PC-9 (cell line): ENCODE measurements around the gene FAM209A. TPM values are rescaled to one million over a fixed set of nuclear protein-coding genes. Genes with fewer than 3 reads are reported as not detected.
"Not testable (repeated sequence)": the region's sequence is repeated elsewhere in the genome, so short reads cannot be mapped to it uniquely, and the experiment has no call there.

ENCODE experiments used
- BruUV-seq: library from RNA; stranded (reverse); fragments of 400-500 nt; replicated peaks from 2 replicates; lab custom pipeline; 2021; lab: Mats Ljungman, UMichigan
- CTCF ChIA-PET: fragments of 300-600 bp; sonication (Branson Sonifier 250); formaldehyde crosslinking; loops from one replicate; lab custom pipeline; 2022; ENCODE audit warnings: antibody characterized with exemption; lab: Charles Lee
- POLR2A ChIA-PET: fragments of 300-600 bp; sonication (Branson Sonifier 250); formaldehyde crosslinking; loops from one replicate; lab custom pipeline; 2022; ENCODE audit warnings: antibody characterized with exemption; ENCODE audit not compliant: unreplicated experiment; lab: Charles Lee
- DNase-seq, 2 experiments: peaks; one replicate each; pipeline versions ENCODE4 v3.0.0 to v3.0.0-alpha.2; 2015 to 2022; ENCODE audit warnings: mixed read lengths in 1 of 2
- H2AFZ ChIP-seq: fragments of 200-600 bp; sonication (generic); 2 replicates; pipeline ENCODE4 v1.8.1; 2017; ENCODE audit warnings: antibody characterized with exemption
- H3F3A ChIP-seq: fragments of 200-600 bp; sonication (generic); 2 replicates; pipeline ENCODE4 v1.8.1; 2017; ENCODE audit warnings: antibody characterized with exemption, mild to moderate bottlenecking, low read depth; ENCODE audit not compliant: insufficient read depth
- H3K27ac ChIP-seq: fragments of 200-600 bp; sonication (generic); 2 replicates; pipeline ENCODE4 v1.6.1; 2016; ENCODE audit warnings: mixed run types
- H3K27me3 ChIP-seq: fragments of 200-600 bp; sonication (generic); 2 replicates; pipeline ENCODE4 v1.6.1; 2016; ENCODE audit warnings: low read depth, mixed run types; ENCODE audit not compliant: insufficient read depth
- H3K36me3 ChIP-seq: fragments of 200-600 bp; sonication (generic); 2 replicates; pipeline ENCODE4 v1.6.1; 2016; ENCODE audit warnings: low read depth, mixed run types
- H3K4me1 ChIP-seq: fragments of 200-600 bp; sonication (generic); replicated peaks from 2 replicates; pipeline ENCODE4 v1.6.1; 2016; ENCODE audit warnings: mixed run types; ENCODE audit not compliant: insufficient read depth
- H3K4me2 ChIP-seq: fragments of 200-600 bp; sonication (generic); 2 replicates; pipeline ENCODE4 v1.6.1; 2017; ENCODE audit warnings: mixed run types
- H3K4me3 ChIP-seq: fragments of 200-600 bp; sonication (generic); 2 replicates; pipeline ENCODE4 v1.6.1; 2016; ENCODE audit warnings: mixed run types
- H3K79me2 ChIP-seq: fragments of 200-600 bp; sonication (generic); 2 replicates; pipeline ENCODE4 v1.6.1; 2017; ENCODE audit warnings: low read depth, mixed run types
- H3K9me2 ChIP-seq: fragments of 200-600 bp; sonication (generic); 2 replicates; pipeline ENCODE4 v1.8.1; 2017; ENCODE audit warnings: mild to moderate bottlenecking; ENCODE audit not compliant: insufficient read depth
- H3K9me3 ChIP-seq: fragments of 200-600 bp; sonication (generic); 2 replicates; pipeline ENCODE4 v1.8.1; 2016; ENCODE audit warnings: low read depth; ENCODE audit not compliant: insufficient read depth
- H4K20me1 ChIP-seq: fragments of 200-600 bp; sonication (generic); 2 replicates; pipeline ENCODE4 v1.8.1; 2017; ENCODE audit not compliant: insufficient read depth
- EZH2 ChIP-seq: fragments of 200-600 bp; sonication (generic); IDR thresholded peaks from 2 replicates; pipeline ENCODE4 v1.8.0; 2017; ENCODE audit warnings: antibody characterized with exemption, low read depth
- intact Hi-C: fragments of 100-400 bp; cut with micrococcal nuclease; formaldehyde crosslinking; loops from one replicate; pipeline ENCODE4 v1.10.0; 2022; ENCODE audit not compliant: unreplicated experiment
- total RNA-seq: library from RNA; stranded (reverse); gene quantifications from 2 replicates; pipeline ENCODE4 v1.2.3, GENCODE V29; 2021
- TF ChIP-seq, protein P1 (sequence below): fragments of 200-600 bp; sonication (generic); conservative IDR thresholded peaks from 2 replicates; pipeline ENCODE4 v1.6.1; 2017; ENCODE audit warnings: mixed run types, antibody characterized with exemption, mild to moderate bottlenecking, moderate library complexity

FAM209A gene
- total RNA-seq, 1 experiment from 2014 or later: not detected

DNA sequence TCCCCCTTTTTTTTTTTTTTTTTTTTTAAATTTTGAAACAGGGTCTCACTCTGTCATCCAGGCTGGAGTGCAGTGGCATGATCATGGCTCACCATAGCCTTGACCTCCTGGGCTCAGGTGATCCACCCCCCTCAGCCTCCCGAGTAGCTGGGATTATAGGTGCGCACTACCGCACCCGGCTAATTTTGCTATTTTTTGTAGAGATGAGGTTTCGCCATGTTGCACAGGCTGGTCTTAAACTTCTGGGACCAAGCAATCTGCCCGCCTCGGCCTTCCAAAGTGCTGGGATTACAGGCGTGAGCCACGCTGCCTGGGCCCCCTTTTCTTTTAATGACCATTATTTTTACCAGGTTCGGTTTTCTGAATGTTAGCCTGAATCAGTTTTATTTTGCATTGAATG, 5.0 kb upstream of the FAM209A start:
- peaks cover 4% of the 10 kb centered on the region; the same call in 1 of the 2 replicates for H4K20me1 ChIP-seq
- no TSS peak for BruUV-seq
- H3K4me3 ChIP-seq: no peak overlapping the region
- no peaks in the 10 kb centered on the region for H3K79me2 ChIP-seq
- no peaks in the 10 kb centered on the region for H3K4me1 ChIP-seq
- intact Hi-C loops: loop anchor here (5.0 kb wide), 1 partner anchor 272 kb away; the partner anchor contains the start of gene MC3R
- DNase-seq: no peak
- ChIA-PET POLR2A (no interaction called here), CTCF (no interaction called here)
- peaks cover 11% of the 10 kb centered on the region; the same call in 1 of the 2 replicates for H3K9me3 ChIP-seq
- 0 out of 2 replicates have a peak, but pooled peaks cover 20% of the 10 kb centered on the region for H3K36me3 ChIP-seq
- no peak overlapping the region for H3K4me2 ChIP-seq
- no peaks in the 10 kb centered on the region for H3F3A ChIP-seq
- no peaks in the 10 kb centered on the region for H3K9me2 ChIP-seq
- no peak overlapping the region for H3K27ac ChIP-seq
- TF ChIP-seq, protein P1, sequence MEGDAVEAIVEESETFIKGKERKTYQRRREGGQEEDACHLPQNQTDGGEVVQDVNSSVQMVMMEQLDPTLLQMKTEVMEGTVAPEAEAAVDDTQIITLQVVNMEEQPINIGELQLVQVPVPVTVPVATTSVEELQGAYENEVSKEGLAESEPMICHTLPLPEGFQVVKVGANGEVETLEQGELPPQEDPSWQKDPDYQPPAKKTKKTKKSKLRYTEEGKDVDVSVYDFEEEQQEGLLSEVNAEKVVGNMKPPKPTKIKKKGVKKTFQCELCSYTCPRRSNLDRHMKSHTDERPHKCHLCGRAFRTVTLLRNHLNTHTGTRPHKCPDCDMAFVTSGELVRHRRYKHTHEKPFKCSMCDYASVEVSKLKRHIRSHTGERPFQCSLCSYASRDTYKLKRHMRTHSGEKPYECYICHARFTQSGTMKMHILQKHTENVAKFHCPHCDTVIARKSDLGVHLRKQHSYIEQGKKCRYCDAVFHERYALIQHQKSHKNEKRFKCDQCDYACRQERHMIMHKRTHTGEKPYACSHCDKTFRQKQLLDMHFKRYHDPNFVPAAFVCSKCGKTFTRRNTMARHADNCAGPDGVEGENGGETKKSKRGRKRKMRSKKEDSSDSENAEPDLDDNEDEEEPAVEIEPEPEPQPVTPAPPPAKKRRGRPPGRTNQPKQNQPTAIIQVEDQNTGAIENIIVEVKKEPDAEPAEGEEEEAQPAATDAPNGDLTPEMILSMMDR: no peak
- no peak for TF ChIP-seq EZH2
- H2AFZ ChIP-seq: no peak overlapping the region
- H3K27me3 ChIP-seq: no peaks in the 10 kb centered on the region

DNA sequence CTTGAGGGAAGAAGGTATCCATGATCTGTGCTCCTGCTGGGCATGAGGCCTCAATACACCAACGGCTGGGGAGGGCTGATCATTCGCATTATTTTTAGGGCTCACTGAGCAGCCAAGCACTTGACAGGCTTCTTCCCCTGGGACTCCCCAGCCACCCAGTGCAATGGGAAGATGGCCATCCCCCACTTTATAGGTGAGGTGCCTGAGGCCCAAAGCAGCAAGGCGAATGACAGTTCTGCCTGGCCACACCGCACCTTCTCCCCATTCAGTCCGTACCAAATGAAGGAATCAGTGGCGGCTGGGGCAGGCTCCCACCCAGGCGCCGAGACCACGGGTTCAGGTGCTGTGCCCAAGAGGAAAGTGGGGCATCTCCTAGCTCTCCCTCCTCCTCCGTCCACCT, 4.4 kb upstream of the FAM209A start:
- no peak overlapping the region for H3K27ac ChIP-seq
- H3K9me2 ChIP-seq: no peaks in the 10 kb centered on the region
- H3K36me3 ChIP-seq: 0 out of 2 replicates have a peak, but pooled peaks cover 20% of the 10 kb centered on the region
- ChIA-PET POLR2A (no interaction called here), CTCF (no interaction called here)
- no peak overlapping the region for H3K4me2 ChIP-seq
- no peak overlapping the region for H3K4me3 ChIP-seq
- no peaks in the 10 kb centered on the region for H3F3A ChIP-seq
- BruUV-seq: no TSS peak
- H3K4me1 ChIP-seq: no peaks in the 10 kb centered on the region
- intact Hi-C loops: no loop called here
- no peak overlapping the region for H2AFZ ChIP-seq
- DNase-seq: no peak
- H3K79me2 ChIP-seq: no peaks in the 10 kb centered on the region
- TF ChIP-seq EZH2: no peak
- TF ChIP-seq, protein P1: no peak
- H3K27me3 ChIP-seq: no peaks in the 10 kb centered on the region
- peaks cover 4% of the 10 kb centered on the region; the same call in 1 of the 2 replicates for H4K20me1 ChIP-seq
- H3K9me3 ChIP-seq: peaks cover 11% of the 10 kb centered on the region; the same call in 1 of the 2 replicates

DNA sequence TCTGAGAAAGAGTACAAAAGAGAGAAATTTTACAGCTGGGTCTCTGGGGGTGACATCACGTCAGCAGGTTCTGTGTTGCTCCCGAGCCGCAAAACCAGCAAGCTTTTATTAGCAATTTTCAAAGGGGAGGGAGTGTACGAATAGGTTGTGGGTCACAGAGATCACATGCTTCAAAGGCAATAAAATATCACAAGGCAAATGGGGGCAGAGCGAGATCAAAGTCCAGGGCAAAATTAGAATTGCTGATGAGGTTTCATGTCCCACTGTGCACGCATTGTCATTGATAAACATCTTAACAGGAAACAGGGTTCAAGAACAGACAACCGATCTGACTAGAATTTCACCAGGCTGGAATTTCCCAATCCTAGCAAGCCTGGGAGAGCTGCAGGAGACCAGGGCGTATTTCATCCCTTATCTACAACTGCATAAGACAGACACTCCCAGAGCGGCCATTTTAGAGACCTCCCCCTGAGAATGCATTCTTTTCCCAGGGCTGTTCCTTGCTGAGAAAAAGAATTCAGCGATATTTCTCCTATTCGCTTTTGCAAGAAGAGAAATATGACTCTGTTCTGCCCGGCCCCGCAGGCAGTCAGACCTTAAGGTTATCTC, 3.7 kb upstream of the FAM209A start:
- not testable (repeated sequence) for H3K9me2 ChIP-seq

More for the DNA sequence above, 3.7 kb upstream of the FAM209A start:
- BruUV-seq, H3K27me3 ChIP-seq, H3K4me1 ChIP-seq, intact Hi-C loops, H3K4me3 ChIP-seq, POLR2A ChIA-PET, H3F3A ChIP-seq, H4K20me1 ChIP-seq, H3K4me2 ChIP-seq, DNase-seq, H2AFZ ChIP-seq, H3K79me2 ChIP-seq, H3K27ac ChIP-seq, CTCF ChIA-PET: not testable (repeated sequence)
- H3K9me3 ChIP-seq: peaks cover 11% of the 10 kb centered on the region; the same call in 1 of the 2 replicates
- H3K36me3 ChIP-seq: 0 out of 2 replicates have a peak, but pooled peaks cover 20% of the 10 kb centered on the region
